AG04450 (cell line): Measurements from ENCODE around the gene MEG3. TPM values are rescaled to one million over a fixed set of nuclear protein-coding genes. Genes with fewer than 3 reads are reported as not detected.

Experiments
- CTCF ChIA-PET: fragments of 300-600, 350-600 bp; formaldehyde crosslinking; extraction: SDS; loops from one replicate; lab custom pipeline; 2022; ENCODE audit warnings: antibody characterized with exemption, inconsistent platforms; lab: Charles Lee
- POLR2A ChIA-PET: fragments of 350-600 bp; formaldehyde crosslinking; extraction: SDS; loops from one replicate; lab custom pipeline; 2021; ENCODE audit warnings: antibody characterized with exemption, inconsistent platforms; lab: Yijun Ruan, JAX
- DNase-seq: peaks from one replicate; pipeline ENCODE4 v3.0.0-alpha.2; 2011; ENCODE audit warnings: low read depth, low spot score
- H3K27ac ChIP-seq: one replicate; pipeline ENCODE4 v1.5.1; 2012; ENCODE audit warnings: low read depth, low read length, control low read depth
- H3K27me3 ChIP-seq: one replicate; pipeline ENCODE4 v1.6.0; 2012; ENCODE audit warnings: low read length; ENCODE audit not compliant: control insufficient read depth, insufficient read depth
- H3K4me3 ChIP-seq: 2 replicates; pipeline ENCODE4 v1.5.1; 2011; ENCODE audit warnings: mild to moderate bottlenecking, low read depth, low read length, control low read depth
- H3K9me3 ChIP-seq: 2 replicates; pipeline ENCODE4 v1.5.1; 2012; ENCODE audit warnings: low read length; ENCODE audit not compliant: control insufficient read depth, insufficient read depth
- polyA plus RNA-seq: library from polyadenylated mRNA; depleted of rRNA; stranded (reverse); fragments of >200 nt; gene quantifications from 2 replicates; pipeline ENCODE4 v1.2.3, GENCODE V29; 2011
- TF ChIP-seq, protein P1 (sequence below): IDR thresholded peaks from 2 replicates; pipeline ENCODE4 v1.5.1; 2011; ENCODE audit warnings: low read depth, low read length, control low read depth, inconsistent platforms

The MEG3 gene
- polyA plus RNA-seq, 1 experiment: 310 TPM

- no peak for DNase-seq
- H3K27me3 ChIP-seq: peaks cover 2% of the 10 kb centered on the region
- no peak overlapping the region for H3K27ac ChIP-seq
- ChIA-PET POLR2A (no interaction called here), CTCF (no interaction called here)
- no peak overlapping the region for H3K4me3 ChIP-seq
- peaks cover 44% of the 10 kb centered on the region for H3K9me3 ChIP-seq
- TF ChIP-seq, protein P1, sequence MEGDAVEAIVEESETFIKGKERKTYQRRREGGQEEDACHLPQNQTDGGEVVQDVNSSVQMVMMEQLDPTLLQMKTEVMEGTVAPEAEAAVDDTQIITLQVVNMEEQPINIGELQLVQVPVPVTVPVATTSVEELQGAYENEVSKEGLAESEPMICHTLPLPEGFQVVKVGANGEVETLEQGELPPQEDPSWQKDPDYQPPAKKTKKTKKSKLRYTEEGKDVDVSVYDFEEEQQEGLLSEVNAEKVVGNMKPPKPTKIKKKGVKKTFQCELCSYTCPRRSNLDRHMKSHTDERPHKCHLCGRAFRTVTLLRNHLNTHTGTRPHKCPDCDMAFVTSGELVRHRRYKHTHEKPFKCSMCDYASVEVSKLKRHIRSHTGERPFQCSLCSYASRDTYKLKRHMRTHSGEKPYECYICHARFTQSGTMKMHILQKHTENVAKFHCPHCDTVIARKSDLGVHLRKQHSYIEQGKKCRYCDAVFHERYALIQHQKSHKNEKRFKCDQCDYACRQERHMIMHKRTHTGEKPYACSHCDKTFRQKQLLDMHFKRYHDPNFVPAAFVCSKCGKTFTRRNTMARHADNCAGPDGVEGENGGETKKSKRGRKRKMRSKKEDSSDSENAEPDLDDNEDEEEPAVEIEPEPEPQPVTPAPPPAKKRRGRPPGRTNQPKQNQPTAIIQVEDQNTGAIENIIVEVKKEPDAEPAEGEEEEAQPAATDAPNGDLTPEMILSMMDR: no peak
Measured at GRCh38 chr14:100880271-100881101, 54.6 kb downstream of the MEG3 start.

- ChIA-PET CTCF (no interaction called here), POLR2A (no interaction called here)
- no peak overlapping the region for H3K27ac ChIP-seq
- H3K27me3 ChIP-seq: peaks cover 2% of the 10 kb centered on the region
- TF ChIP-seq, protein P1: no peak
- H3K9me3 ChIP-seq: peaks cover 44% of the 10 kb centered on the region
- no peak for DNase-seq
- H3K4me3 ChIP-seq: no peak overlapping the region
Measured at GRCh38 chr14:100881211-100882025, 55.5 kb downstream of the MEG3 start.

GRCh38 chr14:100882026-100882967 lies 56.4 kb downstream of the MEG3 start:
- CTCF ChIA-PET: no interaction called here
- TF ChIP-seq, protein P1: no peak
- POLR2A ChIA-PET: no interaction called here

GRCh38 chr14:100882991-100883788 lies 57.3 kb downstream of the MEG3 start:
- Histone ChIP-seq H3K4me3 (no peak overlapping the region), H3K9me3 (peaks cover 43% of the 10 kb centered on the region), H3K27ac (no peak overlapping the region), H3K27me3 (peaks cover 2% of the 10 kb centered on the region)
- ChIA-PET CTCF (no interaction called here), POLR2A (no interaction called here)
- DNase-seq: no peak
- TF ChIP-seq, protein P1: no peak

More at GRCh38 chr14:100882026-100882967, 56.4 kb downstream of the MEG3 start:
- no peak for DNase-seq
- H3K9me3 ChIP-seq: peaks cover 44% of the 10 kb centered on the region
- H3K27me3 ChIP-seq: peaks cover 2% of the 10 kb centered on the region
- no peak overlapping the region for H3K27ac ChIP-seq
- no peak overlapping the region for H3K4me3 ChIP-seq
